Measurements from ENCODE around the gene FOSL2.
A peak's percentile ranks its signal among the peaks of the same experiment; 100 is the strongest.

FOSL2 gene

DNA sequence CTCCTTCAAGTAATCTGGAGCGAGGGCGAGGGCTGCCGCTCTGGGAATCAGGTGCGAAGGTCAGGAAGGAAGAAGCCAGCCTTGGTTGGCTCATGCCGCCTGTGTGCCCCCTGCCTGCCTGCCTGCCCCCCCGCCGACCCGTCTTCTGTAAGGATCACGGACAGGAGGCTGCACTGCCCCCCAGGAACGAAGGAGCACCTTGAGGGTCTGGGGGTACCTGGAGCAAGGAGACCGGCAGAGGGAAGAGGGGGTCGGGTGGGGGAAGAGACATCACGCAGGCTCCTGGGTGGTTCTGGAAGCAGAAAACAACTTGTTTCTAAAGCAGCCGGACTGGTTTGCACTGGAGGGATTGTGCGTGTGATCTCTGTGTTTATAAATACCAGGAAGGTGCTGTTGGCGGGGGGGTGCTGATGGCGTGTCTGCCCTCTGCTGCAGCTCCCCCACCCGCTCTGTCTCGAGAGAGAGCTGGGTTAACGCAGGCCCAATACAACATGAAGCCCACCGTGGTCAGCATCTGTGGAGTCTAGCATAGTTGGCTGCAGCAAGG is 1.7 kb downstream of the FOSL2 start:
- peak overlapping the region; percentile 56 for H3K4me3 ChIP-seq (ENCODE audit: low read depth, low read length)

DNA sequence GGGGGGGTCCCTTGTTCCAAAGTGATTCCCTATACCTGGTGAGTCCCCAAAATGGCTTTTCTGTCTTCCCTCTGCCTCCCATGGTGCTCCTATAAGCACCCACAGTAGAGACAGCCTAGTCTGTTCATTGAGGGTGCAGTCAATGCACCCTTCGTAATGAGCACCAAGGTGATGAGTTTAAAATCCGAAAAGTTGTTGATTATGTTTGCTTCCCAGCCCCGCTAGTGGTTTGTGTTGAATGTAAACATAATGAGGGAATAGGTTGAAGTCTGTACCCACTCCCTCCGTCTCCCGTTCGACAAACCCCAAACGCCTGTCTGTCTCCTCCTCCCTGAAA is 2.3 kb downstream of the FOSL2 start:
- no peak overlapping the region for H3K4me3 ChIP-seq (ENCODE audit: low read depth, low read length)

DNA sequence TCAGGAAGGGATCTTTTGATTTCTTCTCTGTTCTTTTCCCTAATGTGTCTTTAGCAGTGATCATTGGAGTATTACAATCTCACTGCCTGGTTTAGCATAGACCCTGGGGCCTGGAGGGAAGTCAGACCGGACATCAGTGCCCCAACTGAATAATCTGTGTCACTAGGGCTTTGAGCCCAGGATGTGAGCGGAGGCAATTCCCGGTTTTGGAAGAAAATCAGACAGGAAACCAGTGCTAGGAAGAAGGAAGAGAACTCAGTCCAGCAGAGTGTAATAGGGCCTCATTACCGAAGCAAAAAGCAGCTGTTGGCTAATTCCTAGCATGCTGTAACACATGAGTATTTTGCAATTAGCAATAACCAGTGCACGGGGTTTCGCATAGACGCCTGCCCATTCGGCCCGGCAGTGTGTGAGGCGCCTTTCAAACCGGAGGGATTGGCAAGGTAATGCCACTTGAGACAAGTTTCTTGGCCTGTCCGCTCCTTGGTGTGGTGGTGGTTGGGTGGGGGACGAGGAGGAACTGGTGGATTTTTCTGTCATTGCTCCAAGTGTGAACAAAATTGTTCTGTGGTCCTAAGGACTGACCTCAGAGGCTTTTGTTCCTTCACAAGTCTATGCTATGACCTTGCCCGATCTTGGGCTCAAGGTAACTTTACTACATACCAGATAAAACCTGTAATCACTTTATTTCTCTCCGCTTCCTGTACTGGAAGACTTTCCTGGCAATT is 2.8 kb downstream of the FOSL2 start:
- H3K4me3 ChIP-seq (ENCODE audit: low read depth, low read length): no peak overlapping the region

DNA sequence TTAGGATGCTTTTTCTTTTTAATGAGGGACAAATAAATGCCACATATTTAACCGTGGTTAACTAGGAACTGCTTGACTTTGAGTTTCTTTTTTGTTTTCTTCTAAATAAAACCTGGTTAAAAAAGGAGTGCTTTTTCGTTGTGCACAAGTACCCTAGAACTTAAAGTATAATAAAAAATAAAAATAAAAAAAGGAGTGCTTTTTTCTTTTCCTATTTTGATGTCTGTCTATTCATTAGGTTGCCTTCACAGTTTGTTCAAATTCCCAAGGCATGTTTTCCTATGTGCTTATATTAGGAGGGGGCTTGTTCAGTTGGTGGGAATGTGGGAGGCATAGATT is 4.4 kb downstream of the FOSL2 start:
- no peak overlapping the region for H3K4me3 ChIP-seq (ENCODE audit: low read depth, low read length)

DNA sequence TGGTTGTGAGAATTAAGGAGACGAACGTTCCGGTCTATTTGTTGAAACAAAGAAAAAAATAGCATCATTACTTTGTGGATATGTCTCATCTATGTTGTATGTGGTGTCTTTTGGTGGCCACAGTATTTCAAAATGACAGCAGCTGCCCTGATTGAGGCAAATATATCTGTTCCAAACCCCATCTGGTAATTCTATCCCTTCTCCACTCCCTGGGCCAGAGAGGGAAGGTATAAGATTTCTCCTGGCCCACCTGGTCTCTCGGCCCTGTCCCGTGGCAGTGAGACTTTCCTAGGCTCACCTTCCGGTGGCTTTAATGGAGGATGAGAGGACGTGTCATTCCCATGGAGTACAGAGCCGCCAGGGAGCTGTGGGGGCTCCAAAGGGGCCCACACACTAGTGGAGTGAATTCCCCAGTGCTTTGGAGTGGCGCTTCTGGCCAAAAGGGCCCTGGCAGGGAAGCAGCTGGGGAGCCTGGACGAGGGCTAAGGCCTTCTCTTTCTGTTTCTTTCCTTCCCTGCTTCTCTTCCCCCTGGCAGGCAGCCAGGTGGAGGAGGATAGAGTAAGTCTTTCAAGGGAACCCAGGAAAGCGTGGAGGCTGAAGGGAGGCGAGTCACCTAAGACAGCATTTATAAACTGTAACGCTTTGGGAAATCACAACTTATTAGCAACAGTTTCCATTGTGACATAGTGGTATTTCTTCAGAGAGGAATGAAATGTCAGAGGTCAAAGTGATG is 5.6 kb downstream of the FOSL2 start:
- no peak overlapping the region for H3K4me3 ChIP-seq (ENCODE audit: low read depth, low read length)

DNA sequence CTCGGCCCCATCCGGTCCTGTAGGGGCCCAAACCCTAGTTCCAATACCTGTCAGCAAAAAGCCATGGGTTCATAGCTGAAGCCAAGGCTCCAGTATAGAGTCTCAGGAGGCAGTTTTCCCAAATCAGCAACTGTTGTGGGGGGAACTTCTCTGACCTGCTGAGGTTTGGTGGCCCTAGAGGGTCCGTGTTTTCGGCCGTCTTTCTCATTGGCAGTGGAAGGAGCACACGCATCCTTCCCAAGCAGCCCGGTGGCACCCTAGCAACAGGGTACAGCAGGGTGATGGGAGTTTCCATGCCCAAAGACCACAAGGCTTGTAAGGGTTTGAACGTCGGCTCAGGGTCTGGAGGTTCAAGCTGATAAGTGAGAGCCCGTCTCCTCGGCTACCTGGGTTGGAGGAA is 6.6 kb downstream of the FOSL2 start:
- H3K4me3 ChIP-seq (ENCODE audit: low read depth, low read length): no peak overlapping the region

DNA sequence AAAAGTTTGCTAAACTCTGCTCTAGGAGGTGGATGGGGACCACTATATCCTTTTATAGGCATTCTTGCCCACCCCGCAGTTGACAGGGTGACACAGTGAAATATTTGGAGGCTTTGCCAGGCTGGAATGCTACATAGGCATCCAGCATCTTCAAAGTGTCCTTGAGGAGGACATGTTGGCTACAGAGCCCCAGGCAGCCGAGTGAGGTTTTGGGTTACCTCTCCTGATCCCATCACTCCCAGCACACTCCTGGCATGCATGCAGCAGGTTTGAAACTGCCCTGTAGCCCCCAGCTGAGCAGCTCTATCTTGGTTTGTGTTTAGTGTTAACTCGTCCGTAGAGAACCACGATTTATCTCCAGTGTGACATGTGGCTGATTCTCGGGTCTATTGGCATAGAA is 7.3 kb downstream of the FOSL2 start:
- H3K4me3 ChIP-seq (ENCODE audit: low read depth, low read length): no peak overlapping the region

DNA sequence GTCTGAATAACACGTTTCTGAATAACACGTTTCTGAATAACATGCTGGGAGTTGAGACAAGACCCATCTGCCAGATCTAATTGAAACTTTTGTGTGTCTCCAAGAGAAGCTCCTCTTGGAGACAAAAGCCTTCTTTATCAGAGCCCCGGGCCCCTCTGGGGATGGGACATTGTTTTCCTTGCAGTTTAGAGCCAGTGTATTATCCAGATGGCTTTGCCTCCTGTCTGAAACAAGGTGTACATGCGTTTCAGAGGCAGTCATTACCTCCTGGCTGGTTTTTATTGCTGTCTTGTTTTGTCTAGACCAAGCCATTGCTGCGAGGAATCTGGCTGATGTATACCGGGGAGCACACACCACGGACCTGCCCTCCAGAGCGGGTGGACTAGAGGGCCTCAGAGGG is 7.8 kb downstream of the FOSL2 start:
- no peak overlapping the region for H3K4me3 ChIP-seq (ENCODE audit: low read depth, low read length)

DNA sequence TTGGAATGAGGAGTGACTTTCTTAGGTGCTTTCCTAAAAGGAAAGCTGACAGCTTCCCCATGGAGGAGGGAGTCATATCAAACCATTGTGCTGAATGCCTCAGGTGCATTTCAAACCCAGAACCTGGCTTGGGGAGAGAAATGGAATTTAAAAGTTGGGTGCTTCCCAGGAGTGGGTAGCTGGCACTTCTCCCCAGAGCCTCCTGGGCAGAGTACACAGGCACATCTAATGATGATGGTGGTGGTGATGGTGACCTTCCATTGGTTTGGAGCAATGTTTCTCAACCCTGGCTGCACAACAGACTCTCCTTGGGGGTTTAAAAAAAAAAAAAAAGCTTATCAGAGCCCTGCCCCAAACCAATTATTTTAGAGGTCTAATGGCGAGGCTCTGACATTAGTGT is 8.3 kb downstream of the FOSL2 start:
- H3K4me3 ChIP-seq (ENCODE audit: low read depth, low read length): no peak overlapping the region

DNA sequence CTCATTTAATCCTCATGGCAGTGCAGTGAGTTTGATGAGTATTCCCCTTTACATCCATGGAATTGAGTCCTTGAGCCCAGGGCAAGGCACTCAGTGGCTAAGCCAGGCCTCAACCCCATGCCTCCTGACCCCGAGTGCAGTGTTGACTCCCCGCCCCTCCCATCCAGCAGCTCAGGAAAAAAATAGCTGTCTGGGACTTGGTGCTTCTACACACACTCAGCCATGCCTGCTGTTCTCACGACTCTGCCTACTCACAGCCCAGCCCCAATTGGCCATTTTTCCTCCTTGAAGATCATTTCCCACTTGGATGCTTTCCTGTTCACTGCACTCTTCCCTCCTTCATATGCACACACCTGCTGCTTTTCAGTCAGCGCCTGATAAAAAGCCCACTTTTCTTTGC is 8.8 kb downstream of the FOSL2 start:
- no peak overlapping the region for H3K4me3 ChIP-seq (ENCODE audit: low read depth, low read length)

DNA sequence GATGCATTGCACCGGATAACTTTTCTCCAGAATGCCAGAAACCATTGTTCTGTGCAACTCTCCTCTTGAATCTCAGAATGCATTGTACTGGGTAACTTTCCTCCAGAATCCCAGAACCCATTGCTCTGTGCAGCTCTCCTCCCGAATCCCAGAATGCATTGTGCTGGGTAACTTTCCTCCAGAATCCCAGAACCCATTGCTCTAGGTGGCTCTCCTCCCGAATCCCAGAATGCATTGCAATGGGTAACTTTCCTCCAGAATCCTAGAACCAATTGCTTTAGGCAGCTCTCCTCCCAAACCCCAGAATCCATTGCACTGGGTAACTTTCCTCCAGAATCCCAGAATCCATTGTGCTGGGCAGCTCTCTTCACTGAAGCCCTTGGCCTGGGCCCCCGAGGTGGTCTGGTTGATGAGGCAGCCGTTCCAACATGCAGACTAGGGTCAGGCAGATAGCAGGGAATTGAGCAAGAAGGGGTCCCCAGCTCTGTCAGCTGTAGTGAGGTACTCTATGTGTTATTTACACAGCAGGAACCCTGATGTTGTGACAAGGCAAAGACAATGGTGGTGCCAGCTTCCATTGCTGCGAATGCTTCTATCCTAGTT is 9.4 kb downstream of the FOSL2 start:
- H3K4me3 ChIP-seq (ENCODE audit: low read depth, low read length): no peak overlapping the region

DNA sequence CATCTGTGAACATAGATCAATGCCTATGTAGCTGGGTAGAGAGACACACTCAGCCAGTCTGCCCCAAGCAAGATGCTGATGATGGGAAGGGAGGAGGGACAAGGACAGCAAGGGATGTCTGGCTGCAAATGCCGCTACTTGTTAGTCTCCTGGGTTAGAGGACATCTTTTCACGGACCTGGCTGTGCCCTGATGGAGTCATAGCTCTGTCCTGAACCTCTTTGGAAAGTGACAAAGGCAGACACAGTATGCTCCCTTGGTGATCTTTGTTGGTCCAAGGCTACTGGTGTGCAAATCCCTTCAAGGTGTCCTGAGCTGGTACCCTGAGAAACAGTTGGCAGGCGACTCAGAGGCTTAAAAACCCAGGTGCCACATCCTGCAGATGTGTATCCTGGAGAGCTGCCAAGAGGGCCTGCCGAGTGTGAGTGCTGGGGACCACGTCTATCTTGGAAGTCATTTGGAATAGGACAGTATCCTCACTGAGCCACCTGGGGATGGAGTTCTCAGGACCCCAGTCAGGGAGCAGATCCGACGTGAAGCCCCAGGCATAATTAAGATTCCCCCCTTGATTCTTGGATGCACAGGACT is 10.8 kb downstream of the FOSL2 start:
- no peak overlapping the region for H3K4me3 ChIP-seq (ENCODE audit: low read depth, low read length)

DNA sequence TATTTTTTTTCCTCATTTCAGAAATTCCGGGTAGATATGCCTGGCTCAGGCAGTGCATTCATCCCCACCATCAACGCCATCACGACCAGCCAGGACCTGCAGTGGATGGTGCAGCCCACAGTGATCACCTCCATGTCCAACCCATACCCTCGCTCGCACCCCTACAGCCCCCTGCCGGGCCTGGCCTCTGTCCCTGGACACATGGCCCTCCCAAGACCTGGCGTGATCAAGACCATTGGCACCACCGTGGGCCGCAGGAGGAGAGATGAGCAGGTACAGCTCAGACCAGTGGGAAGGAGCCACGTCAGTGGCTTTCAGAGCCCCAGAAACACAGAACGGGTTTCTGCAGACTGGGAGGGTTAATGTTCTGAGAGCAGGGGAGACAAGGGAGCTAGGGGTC is 11.4 kb downstream of the FOSL2 start:
- H3K4me3 ChIP-seq (ENCODE audit: low read depth, low read length): no peak overlapping the region

DNA sequence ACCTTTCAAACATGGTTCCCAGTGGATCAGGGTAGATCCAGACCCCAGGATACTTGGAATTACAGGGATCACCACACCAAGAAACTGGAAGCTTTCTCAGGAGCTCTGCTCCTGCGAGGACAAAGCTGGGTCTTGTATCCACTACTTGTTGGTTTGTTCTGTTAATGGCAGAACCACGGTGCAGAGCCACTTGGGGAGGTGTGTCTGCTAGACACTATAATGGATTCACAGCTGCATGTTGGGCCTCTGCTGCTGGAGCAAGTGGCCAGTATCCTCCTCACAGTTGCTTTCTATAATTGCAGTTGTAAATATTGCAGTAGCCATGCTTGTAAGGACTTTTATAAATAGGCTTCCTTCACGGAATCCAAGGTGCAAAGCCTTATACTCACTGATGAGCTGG is 12.9 kb downstream of the FOSL2 start:
- H3K4me3 ChIP-seq (ENCODE audit: low read depth, low read length): no peak overlapping the region

DNA sequence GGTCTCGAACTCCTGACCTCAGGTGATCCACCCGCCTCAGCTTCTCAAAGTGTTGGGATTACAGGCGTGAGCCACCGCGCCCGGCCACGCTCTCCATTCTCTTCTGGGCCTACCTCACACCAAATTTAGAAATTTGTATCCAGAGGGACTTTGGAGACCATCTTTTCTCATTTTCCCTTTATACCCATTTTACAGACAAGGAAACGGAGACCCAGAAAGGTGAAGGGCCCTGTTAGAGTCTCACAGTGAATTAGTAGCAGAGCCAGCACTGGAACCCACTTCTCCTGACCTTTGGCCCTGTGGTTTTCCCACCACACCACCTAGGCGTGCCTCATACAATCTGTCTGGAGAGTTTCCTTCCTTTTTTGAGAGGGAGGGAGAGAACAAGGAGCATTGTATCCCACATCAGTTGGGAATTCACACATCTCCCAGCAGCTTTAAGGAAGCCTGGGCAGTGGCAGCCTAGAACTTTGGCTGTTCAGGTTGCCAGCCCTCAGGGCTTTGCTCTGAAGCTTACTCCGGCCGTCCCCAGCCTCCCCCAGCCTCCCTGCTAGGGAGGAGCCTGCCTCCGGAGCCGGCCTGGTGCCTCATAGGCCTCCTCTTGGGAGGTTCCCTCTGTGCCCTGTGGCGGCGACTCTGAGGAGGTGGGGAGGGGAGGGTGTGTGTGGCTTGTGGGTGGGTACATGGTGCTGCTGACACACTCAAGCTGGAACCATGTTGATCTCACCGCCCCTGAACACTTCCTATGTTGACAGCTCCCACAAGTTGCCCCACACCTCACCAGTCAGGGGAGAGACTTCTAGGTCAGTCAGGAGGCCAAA is 13.8 kb downstream of the FOSL2 start:
- no peak overlapping the region for H3K4me3 ChIP-seq (ENCODE audit: low read depth, low read length)

DNA sequence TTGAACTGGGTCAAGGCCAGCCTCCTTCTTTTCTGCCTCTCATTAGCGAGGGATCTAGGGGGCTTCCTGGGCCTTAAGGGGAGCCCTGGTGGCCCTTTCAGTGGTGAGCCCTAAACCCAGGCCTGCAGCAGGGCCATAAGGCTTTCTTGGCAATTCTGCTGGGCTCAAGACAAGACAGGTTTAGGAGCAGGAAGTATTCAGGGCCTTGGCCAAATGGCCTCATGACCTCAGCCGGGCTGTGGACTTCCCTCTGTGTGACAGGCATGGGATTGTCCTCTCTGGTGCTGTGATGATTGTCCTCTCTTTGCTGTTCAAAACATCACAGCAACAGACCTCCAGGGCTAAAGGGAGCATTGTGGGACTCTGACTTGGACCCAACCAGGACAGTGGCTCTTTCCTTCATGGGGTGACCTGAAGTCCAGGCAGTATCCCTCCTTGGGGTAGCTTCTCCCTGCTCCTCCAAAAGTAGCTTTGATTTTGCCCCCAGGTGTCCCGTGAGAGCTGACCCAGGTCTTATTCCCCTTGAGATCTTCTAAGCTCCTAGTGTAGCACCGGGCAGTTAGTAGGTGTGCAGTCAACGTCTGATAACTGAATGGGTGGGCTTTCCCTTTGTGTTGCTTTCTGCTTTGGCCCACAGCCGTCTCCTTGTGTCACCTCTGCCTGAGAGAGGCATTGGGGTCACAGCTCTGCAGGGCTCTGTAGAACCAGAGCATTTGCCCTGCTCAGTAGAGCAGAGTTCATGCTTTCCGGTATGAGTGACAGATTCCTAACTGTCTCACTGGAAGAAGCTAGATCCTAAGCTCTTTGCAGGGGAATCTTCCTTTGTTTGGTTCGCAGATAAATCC is 14.7 kb downstream of the FOSL2 start:
- no peak overlapping the region for H3K4me3 ChIP-seq (ENCODE audit: low read depth, low read length)

DNA sequence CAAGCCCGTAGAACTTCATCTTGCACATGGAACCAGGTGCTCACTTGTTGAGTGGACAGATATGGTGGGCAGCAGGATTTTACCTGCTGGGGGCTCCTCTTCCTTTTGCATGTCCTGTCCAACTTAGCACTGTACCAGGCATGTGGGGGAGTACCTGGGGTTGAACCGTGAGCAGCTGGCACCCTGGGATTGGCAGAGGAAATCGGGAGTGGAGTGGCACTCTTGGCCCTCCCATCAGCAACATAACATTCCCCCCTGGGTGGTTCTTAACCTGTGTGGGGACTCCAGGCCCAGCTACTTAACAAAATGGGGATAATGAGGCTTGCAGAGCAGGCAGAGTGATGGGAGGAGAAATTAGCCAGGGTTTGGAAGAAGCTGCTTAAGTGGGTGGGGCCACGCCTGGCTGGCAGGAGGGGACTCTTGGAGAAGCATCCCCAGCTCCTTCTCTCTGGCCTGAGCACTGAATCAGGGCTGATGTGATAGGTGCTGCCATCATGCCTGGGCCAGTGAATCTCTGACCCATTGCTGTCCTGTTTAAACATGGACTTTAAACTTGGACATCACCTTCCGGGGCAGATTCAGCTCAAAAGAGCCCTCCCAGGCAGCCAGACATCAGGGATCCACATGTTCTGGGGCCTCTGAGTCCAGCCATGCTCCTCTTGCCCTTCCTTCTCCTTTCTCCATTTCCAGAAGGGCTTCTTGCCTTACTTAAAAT is 15.5 kb downstream of the FOSL2 start:
- H3K4me3 ChIP-seq (ENCODE audit: low read depth, low read length): no peak overlapping the region

DNA sequence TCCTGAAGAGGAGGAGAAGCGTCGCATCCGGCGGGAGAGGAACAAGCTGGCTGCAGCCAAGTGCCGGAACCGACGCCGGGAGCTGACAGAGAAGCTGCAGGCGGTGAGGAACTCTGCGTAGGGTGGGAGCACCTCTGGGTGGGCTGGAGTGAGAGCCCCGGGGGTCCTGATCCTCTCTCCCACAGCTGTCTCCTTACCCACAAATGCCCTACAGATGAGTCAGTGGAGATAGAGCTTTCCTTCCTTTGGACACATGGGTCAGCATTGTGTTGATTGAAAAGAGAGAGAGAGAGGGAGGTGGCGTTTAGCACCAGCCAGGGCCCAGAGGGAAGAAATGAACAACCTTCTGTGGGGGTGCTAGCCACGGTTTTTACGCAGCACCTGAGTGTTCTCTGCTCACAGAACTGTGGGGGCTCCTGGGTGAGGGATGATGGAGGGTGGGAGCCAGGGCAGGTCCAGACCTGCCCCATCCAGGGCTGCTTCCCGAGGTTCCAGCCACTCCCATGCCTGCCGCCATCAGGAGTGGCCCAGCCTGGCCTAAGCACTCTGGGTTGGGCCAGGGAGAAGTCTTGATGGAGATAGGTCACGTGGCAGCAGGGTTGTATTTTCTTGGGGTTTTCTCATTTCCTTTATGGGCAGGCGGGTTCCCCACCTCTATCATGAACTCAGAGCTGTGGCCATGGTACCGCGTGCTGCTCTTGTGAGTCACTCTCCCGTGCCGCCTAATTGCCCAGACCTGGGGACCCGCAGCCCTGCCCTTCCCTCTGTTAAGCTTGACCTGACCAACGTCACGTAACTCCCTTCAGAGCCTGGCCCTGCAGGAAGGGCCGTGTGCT is 16.3 kb downstream of the FOSL2 start:
- no peak overlapping the region for H3K4me3 ChIP-seq (ENCODE audit: low read depth, low read length)
